ENCODE measurements around the gene MRRF.
A peak's percentile ranks its signal among the peaks of the same experiment; 100 is the strongest.

Gene MRRF

DNA sequence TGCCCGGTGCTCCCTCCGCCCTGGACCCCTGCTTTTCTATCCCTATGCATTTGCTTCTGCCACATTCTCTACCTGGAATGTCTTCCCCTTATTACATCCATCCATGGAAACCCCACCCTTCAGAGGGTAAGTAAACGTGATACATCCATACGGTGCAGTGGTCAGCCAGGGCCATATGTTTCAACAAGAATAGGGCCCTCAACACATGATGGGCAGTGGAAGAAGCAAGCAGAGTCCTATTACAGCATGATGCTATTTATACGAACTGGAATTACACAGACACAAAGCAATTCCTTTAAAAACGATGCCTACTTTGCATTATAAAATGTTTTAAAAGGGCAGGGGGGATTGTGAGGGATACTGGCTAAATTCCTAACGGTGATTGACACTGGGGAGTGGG lies 68.0 kb downstream of the MRRF start:
- DNase-seq (ENCODE audit: low read depth), result no peak

DNA sequence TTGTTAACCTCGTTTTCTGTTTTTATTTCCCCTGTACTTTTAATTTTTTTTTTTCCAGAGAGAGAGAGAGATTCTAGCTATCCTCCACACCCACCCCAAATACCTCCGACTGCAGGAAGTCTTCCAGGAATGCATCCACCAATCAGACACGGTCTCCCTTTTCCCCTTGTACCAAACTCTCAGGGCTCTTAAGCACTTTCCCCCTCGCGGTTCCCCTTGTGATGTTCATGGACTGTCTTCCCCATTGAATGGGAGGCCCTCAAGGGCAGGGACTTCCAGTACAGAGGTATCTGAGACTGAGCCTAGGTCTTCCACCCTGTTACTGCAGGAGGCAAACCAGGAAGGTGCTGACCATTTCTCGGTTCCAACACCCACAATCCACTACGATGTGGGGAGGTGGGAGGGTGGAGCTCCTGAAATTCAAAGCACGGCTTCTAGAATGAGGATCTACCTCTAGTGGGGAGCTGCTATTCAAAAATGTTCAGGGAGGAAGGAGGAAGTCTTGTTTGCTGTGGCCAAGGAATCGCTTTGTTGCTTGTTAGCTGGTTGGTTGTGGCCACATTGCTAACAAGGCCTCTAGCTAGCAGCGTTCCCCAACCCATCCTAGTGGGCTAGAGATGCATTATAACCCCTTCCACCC lies 68.6 kb downstream of the MRRF start:
- DNase-seq (ENCODE audit: low read depth), result no peak

DNA sequence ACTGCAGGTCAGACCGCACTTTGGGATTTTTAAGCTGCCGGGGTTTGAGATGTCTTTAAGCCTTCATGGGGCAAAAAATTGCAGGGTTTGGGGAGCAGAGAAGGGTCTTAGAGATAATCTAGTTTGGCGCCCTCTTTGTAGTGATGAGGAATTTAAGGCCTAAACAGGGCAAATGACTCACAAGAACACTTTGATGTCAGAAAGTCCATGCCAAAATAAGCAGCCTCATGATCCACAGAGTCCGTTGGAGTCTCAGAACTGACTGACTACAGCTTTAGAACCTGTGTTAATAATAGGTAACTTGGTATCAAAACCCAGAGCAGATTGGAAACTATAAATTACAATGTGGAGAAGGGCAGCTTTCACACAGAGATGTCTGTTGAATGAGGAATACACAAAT lies 70.2 kb downstream of the MRRF start:
- DNase-seq (ENCODE audit: low read depth), result no peak

DNA sequence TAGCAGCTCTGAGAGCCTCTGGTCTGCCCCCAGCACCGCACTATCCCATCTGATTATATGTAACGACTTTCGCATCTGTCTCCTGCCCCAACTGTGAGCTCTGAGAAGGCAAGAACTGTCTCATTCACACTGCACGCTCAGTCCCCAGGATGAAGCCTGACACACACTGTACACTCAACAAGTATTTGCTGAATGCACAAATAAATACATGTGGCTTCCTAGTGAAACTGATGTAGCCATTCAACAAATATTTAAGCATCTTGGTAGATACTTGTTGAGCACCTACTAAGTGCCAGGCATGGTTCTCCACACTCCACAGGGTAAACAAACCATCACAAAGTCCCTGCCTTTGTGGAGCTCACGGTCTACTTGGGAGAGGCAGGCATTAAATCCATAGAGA lies 71.5 kb downstream of the MRRF start:
- no peak for DNase-seq (ENCODE audit: low read depth)

DNA sequence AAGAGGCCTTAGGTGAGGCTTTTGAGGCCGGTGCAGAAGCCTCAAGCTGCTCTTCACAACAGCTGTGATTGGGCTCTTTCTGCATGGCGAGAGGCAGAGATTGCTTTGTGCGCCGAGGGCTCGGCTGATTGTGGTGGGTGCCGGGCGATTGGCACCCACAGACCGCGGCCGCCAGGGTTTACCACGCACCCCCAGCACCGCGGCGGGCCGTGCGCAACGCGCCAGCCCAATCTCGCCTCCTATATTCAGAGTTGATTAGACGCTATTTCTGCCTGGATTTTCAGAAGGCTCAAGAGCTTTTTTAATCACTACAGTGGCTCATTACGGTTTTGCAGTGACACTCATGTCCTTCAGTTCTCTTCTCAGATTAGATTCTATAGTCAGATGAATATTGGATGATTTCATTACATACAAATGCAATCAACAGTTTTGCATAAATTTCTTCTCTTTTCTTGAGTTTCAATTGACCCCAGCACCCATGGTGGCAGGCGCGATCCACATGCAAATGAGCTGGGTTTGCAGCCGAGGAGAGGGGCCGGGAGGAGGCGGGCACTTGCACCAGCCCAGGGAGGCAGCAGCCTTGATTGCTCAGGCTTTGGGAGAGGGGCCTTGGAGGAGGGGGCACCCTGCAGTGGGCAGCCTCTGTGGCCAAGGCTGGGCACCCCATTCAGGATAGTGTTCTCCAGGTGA lies 72.3 kb downstream of the MRRF start:
- no peak for DNase-seq (ENCODE audit: low read depth)

DNA sequence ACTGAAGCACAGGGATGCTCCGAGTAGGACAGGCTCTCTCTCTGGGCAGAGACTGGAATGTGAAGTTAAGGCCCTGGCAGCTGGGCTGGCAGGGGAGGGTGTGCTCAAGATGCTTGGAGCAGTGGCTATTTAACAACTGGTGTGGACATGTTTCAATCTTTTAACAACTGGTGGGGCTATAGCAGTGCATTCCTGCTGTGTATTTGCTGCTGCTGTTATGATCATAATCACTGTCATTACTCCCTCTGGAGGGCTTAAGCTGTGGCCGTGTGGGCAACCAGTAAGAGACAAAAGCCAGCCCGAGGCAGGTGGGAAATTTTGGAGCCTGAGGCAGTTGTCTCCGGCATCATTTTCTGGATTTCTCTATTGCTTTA lies 72.9 kb downstream of the MRRF start:
- no peak for DNase-seq (ENCODE audit: low read depth)

DNA sequence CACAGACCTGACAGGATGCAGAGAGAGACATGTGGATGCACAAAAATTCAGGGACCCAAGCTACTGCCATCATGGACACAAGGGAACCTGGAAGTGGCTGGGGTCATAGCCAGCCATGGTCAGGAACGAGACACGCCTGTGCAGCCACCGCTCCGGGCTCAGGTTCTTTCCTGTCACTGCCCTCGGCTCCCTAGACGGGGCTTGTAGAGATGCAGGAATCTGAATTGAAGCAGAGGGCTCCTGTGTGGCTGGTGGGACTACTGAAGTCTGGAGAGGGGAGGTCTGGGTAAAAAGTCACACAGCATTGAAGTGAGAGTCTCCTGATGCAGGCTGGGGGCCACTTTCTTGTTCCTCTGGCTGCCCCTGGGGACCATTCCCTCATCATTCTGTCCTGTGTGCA lies 73.9 kb downstream of the MRRF start:
- DNase-seq (ENCODE audit: low read depth), result no peak

DNA sequence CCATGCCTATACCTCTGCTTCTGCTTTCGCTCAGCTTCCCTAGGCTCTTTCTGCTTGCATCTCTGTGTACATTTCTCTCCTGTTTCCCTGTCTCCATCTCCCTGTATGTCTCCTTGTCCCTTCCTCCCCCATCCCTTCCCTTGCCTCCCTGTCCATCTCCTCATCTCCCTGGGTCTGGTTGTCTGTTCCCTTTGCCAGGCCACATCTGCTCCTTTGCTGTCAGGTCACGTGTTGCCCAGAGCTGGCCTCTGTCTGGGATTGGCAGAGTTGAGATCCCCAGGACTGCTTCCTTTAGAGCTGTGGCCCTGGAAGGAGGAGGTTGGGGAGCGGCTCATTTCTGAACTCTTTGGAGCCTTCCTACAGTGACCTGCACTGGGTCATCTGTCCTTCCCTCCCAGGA lies 74.3 kb downstream of the MRRF start:
- no peak for DNase-seq (ENCODE audit: low read depth)

DNA sequence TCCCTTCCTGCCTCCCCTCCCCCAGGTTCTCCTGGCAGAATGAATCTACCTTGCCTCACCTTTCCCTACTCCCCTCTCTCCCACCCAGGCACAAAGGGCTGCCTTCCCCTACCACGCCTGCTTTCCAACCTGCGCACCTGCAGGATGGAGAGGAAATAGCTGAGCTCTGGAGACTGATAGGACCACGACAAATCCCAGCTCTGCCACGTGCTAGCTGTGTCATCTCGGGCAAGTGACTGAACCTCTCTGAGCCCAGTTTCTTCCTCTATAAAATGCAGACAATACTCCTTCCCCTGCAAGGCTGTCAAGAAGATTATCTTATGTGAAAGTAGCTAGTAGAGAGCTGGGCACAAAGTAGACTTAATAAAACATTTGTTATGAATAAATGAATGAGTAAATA lies 74.9 kb downstream of the MRRF start:
- no peak for DNase-seq (ENCODE audit: low read depth)

DNA sequence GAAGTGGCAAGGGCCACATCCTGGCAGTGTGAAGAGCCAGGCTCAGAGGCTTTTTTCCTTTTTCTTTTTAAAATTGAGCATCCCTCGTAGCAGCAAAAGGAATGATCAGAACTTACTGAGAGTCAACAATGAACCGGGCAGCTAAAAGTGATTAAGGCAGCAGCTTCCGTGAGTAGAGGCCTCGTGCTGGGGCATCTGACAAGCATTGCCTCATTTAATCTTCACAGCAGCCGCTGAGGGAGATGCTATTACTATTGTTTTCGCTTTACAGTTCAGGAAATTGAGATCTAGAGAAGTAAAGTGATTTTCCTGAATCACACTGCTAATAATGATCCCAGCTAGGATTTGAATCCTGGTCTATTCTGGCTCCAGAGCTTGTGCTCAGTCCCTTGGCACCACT lies 75.5 kb downstream of the MRRF start:
- no peak for DNase-seq (ENCODE audit: low read depth)

DNA sequence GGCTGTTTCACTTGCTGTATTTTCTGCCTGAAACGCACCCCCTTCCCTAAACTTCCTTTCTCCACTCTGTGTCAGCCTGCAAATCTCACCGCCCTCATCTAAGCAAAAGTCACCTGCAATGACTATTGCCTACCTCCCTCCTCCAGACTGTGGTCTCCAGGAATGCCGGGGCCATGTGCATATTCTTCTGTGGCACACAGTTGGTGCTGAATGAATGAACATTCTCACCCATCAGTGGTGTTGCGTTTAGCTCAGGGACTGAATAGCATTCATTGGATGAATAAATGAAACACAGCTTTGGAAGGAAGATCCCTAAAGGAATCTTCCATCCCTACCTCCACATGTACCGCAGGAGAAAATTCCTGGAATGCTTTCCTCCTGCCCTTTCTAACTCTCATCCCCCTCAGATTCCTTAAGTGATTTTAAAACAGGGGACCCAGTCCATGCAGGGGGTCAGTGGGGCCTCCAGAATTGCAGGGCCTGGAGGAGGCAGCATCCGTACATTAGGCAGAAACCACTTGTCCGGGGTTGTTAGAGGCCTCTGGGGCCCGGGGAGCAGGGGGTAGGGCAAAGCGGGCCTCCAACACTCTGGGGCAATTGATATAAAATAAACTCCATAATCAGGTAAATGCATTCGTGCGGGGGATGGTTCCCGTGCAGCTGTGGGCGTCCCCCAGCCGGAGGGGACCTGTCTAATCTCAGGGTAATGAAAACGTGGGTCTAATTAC lies 77.8 kb downstream of the MRRF start:
- DNase-seq (ENCODE audit: low read depth), result no peak

DNA sequence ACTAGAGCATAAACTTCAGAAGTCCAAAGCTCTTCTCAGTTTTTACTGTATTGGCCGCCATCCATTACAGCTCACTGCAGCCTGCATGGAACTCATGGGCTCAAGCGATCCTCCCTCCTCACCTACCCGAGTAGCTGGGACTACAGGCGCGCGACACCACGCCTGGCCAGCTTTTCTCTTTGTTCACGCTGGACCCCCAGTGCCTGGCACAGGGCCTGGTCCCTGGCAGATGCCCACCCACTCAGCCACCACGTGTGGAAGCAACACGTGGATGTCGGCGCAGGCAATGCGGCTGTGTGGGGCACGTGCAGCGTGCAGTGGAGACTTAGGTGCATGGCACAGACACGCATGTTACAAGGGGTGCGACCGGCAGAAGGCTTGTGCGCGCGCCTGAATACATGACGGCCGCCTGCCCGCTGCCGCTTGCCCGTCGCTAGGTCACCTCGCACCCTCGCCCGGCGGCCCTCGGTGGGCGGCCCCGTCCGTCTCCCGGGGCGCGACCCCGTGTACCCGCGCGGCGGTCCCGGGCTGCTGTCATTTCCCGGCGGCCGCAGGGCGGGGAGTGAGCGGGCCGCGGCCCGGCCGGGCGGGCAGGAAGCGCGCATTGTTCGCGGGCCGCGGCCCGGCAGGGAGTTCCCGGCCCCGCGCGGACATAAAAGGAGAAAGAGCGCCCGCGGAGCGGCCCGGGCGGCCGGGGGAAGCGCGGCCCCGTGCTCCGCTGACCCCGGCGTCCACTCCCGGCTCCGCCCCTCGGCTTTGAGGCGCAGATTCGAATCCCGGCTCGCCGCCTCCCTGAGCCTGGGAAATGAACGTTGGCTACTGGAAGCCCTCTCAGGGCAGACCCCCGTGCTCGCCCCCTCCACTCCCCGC lies 82.0 kb downstream of the MRRF start:
- DNase-seq (ENCODE audit: low read depth), result no peak

DNA sequence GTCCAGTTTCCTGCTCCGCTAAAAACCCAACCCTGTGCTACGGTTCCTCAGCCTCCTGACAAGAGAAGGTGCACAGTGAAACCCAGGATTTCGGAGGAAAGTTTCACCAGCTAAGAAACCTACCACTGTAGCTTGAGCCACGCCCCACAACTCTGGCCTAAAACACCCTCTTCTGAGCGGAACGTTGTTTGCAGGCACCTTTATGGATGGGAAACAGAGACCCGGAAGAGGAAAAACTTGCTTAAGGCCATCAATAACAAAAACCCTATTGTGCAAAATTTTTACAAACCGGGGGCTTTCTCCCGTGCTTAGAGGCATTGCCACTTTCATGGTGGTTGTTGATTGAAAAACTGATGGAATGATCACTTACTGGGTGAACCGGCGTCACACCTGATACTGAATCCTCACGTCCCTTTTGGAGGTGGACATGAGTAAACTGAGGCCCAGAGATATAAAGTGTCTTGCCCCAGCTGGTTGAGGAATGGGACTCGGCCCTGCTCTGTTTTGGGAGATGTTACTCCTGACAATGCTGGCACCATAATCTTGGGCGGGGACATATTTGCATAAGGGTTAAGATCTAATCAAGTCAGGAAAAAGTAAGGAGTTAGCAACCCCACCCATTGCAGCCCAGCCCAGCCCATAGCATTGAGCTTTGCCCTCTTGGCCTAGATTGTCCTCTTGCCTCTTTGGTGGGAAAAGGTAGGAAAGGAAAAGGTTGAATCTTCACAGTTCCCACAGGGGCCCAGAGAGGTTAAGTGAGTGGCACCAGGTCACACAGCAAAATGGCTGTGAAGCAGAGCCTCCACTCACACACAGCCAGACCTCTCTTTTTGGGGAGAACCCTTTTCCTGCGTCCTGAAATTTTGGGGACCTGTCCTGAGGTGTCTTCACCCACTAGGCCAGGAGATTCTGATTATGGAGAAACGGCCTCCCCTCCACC lies 82.9 kb downstream of the MRRF start:
- DNase-seq (ENCODE audit: low read depth), result no peak

DNA sequence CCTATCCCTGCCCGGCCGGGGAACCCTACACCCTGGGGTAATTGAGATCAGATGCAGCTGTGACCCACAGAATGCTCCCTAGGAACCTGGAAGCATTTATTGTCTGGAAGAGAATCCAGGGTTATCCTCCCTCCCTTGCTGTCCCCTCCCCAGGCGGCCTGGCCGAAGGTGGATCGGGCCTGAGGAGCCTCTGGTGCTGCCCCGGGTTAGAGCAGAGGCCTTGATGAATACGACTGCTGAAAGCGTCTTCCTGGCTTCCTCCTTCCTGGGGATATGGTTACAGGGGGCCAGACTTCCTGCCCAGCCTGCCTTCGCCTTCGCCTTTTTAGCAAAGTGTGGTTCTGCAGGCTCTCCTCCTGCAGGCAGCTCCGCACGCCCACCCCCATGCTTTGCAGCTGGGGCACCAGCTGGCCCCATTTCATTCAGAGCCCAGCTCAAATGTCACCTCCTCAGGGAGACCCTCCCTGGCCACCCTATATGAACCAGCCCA lies 83.7 kb downstream of the MRRF start:
- no peak for DNase-seq (ENCODE audit: low read depth)

DNA sequence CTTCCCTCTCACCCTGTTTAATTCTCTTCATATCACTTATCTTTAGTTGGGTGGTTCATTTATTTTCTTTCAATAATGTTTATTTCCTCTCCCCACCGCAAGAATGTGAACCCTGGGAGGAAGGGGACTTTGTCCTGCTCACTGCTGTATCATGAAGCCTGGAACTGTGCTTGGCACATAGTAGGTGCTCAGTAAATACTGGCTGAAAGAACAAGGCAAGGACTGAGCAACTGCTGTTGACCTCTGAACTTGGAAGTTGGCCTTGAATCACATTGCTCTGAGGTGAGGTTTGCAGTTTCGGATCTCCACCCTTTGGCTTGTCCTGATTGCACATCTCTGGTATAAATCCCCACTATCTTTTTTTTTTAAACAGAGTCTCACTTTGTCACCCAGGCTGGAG lies 84.1 kb downstream of the MRRF start:
- no peak for DNase-seq (ENCODE audit: low read depth)

DNA sequence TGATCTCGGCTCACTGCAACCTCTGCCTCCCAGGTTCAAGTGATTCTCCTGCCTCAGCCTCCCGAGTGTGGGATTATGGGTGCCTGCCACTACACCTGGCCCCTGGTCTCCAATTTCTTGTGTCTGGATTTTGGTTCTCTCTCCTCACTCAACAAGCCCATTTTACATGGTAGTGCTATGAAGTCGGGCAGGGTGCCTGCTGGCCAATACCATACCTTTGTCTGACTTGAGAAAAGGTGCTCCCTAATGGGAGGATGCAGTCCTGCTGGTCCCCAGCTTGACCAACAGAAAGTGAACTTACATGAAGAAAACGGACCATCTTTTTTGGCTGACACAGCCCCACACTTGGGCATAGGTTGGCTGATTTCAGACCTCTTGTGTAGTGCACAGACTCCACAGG lies 84.5 kb downstream of the MRRF start:
- no peak for DNase-seq (ENCODE audit: low read depth)

DNA sequence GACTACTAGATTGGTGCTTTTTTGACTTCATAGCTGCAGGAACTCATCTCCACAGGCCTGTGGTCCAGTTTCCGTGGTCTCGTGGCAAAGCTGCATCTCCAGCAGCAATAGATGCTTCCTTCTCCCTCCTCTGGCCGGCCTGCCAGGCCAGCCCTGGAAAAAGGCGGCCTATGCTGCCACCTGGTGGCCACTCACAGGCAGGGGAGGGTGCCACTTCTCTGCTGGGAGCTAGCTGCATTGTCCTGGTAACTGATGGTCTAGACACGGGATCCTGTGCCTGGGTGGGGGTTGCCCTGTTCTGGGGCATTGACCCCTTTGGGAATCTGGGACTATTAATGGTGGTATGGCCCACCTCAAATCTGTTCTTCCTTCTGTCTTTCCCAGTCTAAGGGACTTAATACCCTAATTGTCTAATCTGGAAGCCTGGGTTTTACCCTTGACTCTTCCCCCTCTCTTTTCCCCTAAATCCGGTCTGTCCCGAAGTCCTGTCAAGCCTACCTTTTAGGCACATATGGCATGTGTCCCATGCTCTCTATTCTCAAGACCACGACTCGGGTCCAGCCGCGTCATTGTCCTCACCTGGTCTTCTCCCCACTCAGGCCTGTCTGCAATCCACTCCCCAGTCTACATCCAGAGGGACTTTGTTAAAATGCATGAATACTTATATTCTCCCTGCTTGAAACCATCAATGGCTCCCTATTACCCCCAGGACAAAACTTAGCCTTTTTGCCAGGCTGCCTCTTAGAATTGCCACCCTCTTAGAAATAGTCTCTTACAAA lies 86.1 kb downstream of the MRRF start:
- DNase-seq (ENCODE audit: low read depth), result peak; percentile 55

DNA sequence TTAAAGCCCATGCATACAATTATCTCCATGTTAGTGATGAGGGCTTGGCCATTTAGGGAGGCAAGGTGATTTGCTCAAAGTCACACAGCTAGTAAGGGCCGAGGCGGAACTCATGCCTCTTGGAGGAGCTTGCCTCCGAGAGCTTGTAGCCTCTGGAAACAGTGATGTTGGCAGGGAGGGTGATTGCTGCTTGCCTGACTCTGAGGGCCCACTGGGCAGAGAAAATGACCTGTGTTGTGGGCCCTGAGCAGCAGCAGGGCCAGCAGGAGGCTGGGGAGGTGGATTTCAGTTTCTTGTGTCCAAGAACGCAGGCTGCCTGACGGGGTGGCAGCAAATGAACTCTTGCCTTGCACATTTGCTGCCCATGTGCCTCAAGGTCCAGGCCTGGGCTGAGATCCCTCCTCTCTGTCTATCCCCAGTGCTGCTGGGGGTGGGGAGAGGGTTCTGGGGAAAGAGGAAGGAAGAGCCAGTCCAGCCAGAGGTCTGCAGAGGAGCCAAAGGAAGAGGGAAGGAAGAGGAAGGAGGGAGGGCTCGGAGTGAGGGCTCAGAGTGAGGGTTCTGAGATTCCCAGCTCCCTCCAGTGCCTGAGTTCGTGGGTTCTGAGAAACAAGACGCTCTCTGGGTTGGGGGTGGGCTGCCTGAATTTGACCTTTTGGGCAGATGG lies 90.0 kb downstream of the MRRF start:
- DNase-seq (ENCODE audit: low read depth), result no peak

DNA sequence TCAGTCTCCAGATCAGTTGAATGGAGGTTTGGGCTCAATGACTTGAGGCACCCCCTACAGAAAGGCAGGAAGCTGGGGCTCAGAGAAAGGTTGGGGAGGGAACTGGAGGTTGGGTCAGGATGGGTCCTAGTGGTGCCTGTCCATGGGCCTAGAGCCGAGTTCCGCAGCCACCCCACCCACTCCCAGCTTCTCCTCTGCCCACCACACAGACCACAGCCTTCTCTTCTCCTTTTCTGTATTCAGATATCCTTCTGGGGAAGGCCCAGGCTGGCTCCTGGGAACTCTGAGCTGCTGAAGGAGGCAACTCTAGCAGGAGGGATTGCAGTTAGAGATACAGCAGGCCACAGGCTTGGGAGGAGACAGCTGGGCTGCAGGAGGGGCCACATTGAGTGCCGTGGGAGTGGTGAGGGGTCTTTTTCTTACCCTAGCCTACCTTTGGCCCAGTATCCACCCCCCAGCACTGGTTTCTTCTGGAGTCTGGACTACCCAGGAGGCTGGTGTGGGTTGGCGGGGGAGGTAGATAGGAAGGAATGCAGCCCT lies 90.7 kb downstream of the MRRF start:
- DNase-seq (ENCODE audit: low read depth), result no peak

DNA sequence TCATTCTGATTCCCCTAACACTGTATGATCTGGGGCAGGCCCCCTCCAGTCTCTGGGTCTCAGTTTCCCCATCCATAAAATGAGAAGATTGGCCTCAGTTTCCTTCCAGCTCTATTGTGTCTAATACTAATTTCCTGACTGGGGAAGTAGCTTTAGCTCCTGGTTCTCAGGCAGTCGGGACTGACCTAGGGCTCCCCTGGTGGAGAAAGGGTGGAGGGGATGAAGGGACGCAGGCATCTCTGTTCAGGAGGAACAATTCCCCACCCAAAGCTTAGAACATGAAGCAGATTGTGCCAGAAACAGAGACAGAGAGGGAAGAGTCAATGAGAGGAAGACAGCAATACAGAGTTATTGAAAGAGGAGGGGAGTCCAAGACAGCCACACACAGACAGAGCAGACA lies 91.9 kb downstream of the MRRF start:
- no peak for DNase-seq (ENCODE audit: low read depth)
